IPS DF 6.9 (cell line): Measurements from ENCODE around the gene MRAP.

ENCODE experiments used
- DNase-seq: peaks from one replicate; pipeline ENCODE4 v3.0.0-alpha.2; 2013; ENCODE audit warnings: low read depth, low spot score
- H3K27ac ChIP-seq: one replicate; pipeline ENCODE4 v1.5.1; 2013; ENCODE audit warnings: low read length, control low read depth
- H3K27me3 ChIP-seq: 2 replicates; pipeline ENCODE4 v1.6.1; 2013; ENCODE audit warnings: mild to moderate bottlenecking, low read length; ENCODE audit not compliant: control insufficient read depth, insufficient read depth
- H3K36me3 ChIP-seq: 2 replicates; pipeline ENCODE4 v1.6.1; 2013; ENCODE audit warnings: low read length; ENCODE audit not compliant: control insufficient read depth, insufficient read depth
- H3K4me1 ChIP-seq: 2 replicates; pipeline ENCODE4 v1.6.1; 2013; ENCODE audit warnings: low read length; ENCODE audit not compliant: control insufficient read depth, insufficient read depth
- H3K4me3 ChIP-seq: 2 replicates; pipeline ENCODE4 v1.5.1; 2013; ENCODE audit warnings: mild to moderate bottlenecking, low read length
- H3K9me3 ChIP-seq: 2 replicates; pipeline ENCODE4 v1.6.1; 2013; ENCODE audit warnings: low read length, inconsistent platforms; ENCODE audit not compliant: control insufficient read depth, insufficient read depth
- WGBS: extraction: QIAGEN DNeasy Blood & Tissue Kit; methylation state at CpG from one replicate; pipeline ENCODE4 v1.1.7; 2013; ENCODE audit warnings: mixed read lengths, missing lambda C conversion rate; ENCODE audit not compliant: insufficient read length, insufficient coverage; 5-methylcytosine and 5-hydroxymethylcytosine counted together

Gene MRAP

GRCh38 chr21:32347351-32347750, 48.7 kb downstream of the MRAP start:
- Histone ChIP-seq H3K4me3 (no peak overlapping the region), H3K27me3 (no peaks in the 10 kb centered on the region), H3K9me3 (no peaks in the 10 kb centered on the region), H3K4me1 (no peaks in the 10 kb centered on the region), H3K27ac (no peak overlapping the region), H3K36me3 (peaks cover 45% of the 10 kb centered on the region)
- DNase-seq, result no peak
- WGBS, result no CpG with 5 or more reads among the region's 12 CpGs

DNA sequence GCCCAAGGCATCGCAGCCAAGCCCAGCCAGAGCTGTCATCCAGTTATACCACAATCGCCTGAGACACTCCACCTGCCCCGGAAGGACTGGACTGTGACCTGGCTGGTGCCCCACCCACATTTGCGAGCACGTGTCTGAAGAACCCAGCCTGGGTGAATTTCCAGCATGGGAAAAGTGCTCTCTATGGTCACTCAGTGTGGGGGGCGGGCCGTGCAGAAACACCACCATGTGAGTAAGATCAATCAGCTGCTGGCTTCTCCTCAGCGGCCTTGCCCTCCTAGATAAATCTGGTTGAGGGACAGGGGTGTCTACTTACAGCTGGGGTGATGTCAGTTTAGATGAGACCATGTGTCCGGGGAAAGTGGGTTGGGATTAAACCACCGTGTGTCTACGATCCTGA, 49.3 kb downstream of the MRAP start:
- Histone ChIP-seq H3K4me3 (no peak overlapping the region), H3K36me3 (peaks cover 43% of the 10 kb centered on the region), H3K4me1 (no peaks in the 10 kb centered on the region), H3K9me3 (no peaks in the 10 kb centered on the region), H3K27me3 (no peaks in the 10 kb centered on the region), H3K27ac (no peak overlapping the region)
- WGBS, result no CpG with 5 or more reads among the region's 11 CpGs
- no peak for DNase-seq

DNA sequence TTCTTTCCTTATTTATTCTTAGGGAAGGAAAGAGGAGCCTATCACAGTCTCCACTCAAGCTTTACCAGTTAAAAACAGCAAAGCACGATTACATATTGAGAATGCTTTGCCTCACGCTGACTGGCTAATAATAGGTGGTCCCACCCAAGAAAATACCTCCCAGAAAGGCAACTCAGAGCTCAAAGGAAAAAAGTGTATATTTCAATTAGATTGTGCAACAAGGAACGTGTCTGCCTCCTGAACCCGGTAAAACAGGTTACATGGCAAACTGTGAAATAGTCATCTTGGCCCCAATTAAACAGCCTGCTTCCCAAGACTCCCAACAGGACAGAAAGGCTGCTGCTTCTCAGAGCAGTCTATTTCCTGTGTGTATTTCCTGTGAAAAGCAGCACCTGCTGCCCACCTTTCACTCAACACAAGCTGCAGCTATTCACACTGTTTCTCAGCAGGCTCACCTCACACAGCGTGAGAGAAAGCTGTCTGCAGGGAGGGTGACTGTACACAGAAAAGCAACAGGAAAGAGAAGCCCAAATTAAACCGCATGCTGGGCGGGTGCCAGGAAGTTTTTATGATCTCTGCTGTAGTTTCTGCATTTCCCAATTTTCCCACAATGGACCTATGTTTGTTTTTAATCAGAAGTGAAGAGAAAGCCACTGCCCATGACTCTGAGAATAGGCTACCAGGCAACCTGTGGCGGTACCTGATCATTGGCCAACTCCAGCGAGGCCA, 50.1 kb downstream of the MRAP start:
- no peaks in the 10 kb centered on the region for H3K27me3 ChIP-seq
- no peaks in the 10 kb centered on the region for H3K4me1 ChIP-seq
- H3K9me3 ChIP-seq, result no peaks in the 10 kb centered on the region
- peaks cover 50% of the 10 kb centered on the region for H3K36me3 ChIP-seq
- no peak for DNase-seq
- H3K4me3 ChIP-seq, result no peak overlapping the region
- H3K27ac ChIP-seq, result no peak overlapping the region
- WGBS, result no CpG with 5 or more reads among the region's 9 CpGs

DNA sequence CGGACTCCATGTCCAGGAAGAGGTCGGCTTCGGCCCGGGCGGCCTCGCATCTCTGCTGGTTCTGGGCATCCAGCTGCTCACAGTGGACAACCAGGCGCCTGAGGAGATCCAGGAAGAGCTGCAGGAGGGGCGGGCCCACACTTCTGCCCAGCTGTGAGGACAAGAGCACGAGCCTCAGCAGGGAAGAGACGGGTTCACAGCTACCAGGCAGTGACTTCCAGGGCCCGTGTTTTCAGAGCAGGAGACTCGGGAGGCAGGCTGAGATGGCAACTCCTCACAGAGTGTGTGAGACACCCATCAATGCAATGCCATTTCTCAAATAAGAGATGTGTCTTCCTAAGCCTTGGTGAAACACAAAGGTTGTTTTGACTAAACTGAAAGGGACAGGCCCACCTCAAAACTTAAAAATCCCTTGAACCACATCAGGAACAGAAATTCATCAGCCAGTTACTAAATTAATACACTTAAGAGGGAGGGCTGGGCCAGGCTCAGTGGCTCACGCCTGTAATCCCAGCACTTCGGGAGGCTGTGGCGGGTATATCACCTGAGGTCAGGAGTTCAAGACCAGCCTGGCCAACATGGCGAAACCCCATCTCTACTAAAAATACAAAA, 50.8 kb downstream of the MRAP start:
- Histone ChIP-seq H3K27ac (no peak overlapping the region), H3K4me1 (no peaks in the 10 kb centered on the region), H3K36me3 (peaks cover 52% of the 10 kb centered on the region), H3K9me3 (no peaks in the 10 kb centered on the region), H3K27me3 (no peaks in the 10 kb centered on the region), H3K4me3 (no peak overlapping the region)
- DNase-seq, result no peak
- no CpG with 5 or more reads among the region's 16 CpGs for WGBS

DNA sequence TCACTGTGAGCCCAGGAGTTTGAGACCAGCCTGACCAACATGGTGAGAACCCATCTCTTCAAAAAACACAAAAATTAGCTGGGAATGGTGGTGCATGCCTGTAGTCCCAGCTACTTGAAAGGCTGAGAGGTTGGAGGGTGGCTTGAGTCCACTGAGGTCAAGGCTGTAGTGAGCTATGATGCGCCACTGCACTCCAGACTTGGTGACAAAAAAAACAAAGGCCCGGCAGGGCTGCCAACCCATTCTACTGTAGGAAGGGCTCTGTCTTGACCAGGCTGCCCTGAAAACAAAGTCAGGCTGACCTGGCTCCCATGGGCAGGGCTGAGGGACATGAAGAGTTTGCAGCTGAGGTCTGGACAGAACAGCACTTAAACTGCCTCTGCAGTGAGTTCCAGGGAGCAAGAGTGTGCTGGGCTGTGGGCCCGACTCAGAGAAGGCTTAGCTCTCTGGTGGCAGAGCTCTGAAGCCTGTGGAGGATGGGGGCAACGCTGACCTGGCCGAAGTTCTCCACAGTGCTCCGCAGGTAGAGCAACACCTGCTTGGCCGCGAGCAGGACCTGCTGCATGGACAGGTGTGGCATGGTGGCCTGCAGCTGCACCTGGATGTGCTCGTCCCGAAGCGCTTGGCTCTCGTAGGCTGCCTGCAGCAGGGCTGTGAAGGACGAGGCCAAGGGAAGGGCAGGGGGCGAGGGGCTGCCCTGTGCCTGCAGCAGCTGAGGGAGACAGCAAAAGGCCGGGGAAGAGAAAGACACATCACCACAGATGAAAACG, 51.7 kb downstream of the MRAP start:
- DNase-seq, result no peak
- WGBS, result no CpG with 5 or more reads among the region's 16 CpGs

DNA sequence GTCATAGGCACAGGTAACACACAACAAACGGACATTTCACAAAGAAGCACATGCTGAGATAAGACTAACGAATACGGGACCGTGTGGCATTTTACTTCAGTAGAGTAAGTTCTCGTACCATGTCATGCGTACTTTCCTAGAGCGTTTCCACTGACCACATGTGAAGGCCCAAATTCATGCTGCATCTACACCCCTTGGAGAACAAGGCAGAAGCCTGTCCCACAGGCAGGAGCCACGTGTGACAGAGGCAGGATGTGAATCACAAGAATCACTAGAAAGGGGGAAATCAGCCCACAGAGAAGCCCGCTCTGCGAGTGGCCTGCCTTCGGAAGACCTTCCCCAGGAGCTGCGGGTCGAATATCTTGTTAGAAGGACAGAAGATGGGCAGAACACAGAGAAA, 52.3 kb downstream of the MRAP start:
- no peak for DNase-seq
- Histone ChIP-seq H3K4me3 (no peak overlapping the region), H3K4me1 (no peaks in the 10 kb centered on the region), H3K27me3 (no peaks in the 10 kb centered on the region), H3K36me3 (peaks cover 53% of the 10 kb centered on the region), H3K9me3 (no peaks in the 10 kb centered on the region), H3K27ac (no peak overlapping the region)
- WGBS, result no CpG with 5 or more reads among the region's 13 CpGs

More for the DNA sequence above, 51.7 kb downstream of the MRAP start:
- Histone ChIP-seq H3K9me3 (no peaks in the 10 kb centered on the region), H3K4me3 (no peak overlapping the region), H3K4me1 (no peaks in the 10 kb centered on the region), H3K27ac (no peak overlapping the region), H3K36me3 (peaks cover 54% of the 10 kb centered on the region), H3K27me3 (no peaks in the 10 kb centered on the region)

- Histone ChIP-seq H3K27ac (no peak overlapping the region), H3K4me3 (no peak overlapping the region), H3K36me3 (peaks cover 53% of the 10 kb centered on the region), H3K27me3 (no peaks in the 10 kb centered on the region), H3K9me3 (no peaks in the 10 kb centered on the region), H3K4me1 (no peaks in the 10 kb centered on the region)
- no CpG with 5 or more reads among the region's 6 CpGs for WGBS
- no peak for DNase-seq
Measured at GRCh38 chr21:32351428-32351827, 52.8 kb downstream of the MRAP start.

GRCh38 chr21:32352526-32352925, 53.9 kb downstream of the MRAP start:
- Histone ChIP-seq H3K9me3 (no peaks in the 10 kb centered on the region), H3K27ac (no peak overlapping the region), H3K4me1 (no peaks in the 10 kb centered on the region), H3K36me3 (peaks cover 44% of the 10 kb centered on the region), H3K27me3 (no peaks in the 10 kb centered on the region), H3K4me3 (no peak overlapping the region)
- DNase-seq, result no peak
- WGBS, result no CpG with 5 or more reads among the region's 7 CpGs

DNA sequence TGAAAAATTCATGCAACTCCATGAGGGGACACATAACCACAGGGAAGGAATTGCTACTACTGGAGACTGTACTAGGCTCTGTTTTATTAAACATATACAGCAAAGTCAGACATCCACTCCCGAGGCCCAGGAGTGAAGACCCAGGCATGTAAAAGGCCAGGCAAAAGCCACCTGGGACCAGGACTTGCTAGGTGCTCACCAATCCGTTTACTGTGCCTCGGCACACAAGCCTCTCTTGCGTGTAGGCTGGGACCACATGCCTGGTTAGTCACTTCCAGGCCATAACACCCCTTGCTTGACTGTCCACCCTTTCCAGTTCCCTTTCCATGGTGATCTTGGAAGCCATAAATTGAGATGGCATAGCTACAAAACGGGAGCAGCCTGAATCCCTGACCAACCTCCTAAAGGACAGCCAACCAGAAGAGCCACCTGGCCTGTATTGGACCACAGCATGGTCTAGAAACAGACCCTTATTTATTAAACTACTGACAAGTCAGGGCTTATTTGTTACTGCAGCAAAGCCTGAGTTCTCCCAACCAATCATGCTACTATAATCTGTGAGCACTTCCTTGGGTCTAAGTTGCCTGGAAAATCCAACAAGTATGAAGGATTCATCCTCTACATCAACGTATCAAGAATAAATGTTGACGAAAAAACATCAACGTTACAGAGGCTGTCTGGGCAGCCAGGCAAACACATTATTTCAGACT, 54.5 kb downstream of the MRAP start:
- H3K36me3 ChIP-seq, result peaks cover 42% of the 10 kb centered on the region

DNA sequence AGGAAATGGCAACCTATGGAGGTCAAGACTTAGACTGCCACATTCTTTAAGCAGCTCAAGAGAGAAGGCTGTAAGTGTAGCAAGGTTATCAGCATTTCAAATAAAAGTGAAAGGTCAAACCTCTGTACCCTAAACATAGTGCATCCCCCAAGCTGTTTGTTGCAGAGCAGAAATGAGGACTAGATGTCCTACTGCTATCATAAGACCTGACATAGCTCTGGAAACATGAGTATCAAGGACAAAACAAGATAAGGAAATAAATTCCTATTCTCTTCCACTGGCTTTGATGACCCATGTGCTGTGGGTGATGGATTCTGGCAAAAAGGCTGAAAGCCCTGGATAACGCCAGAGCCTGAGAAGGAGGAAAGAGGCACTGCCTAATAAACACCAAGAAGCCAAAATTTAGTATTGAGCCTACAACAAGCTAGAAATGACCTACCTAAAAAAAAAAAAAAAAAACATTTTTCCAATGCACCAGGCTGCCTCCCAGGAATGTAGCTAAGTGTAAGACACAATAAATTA, 58.3 kb downstream of the MRAP start:
- Histone ChIP-seq H3K27ac (no peak overlapping the region), H3K36me3 (peaks cover 40% of the 10 kb centered on the region), H3K27me3 (no peaks in the 10 kb centered on the region), H3K4me1 (no peaks in the 10 kb centered on the region), H3K9me3 (no peaks in the 10 kb centered on the region), H3K4me3 (no peak overlapping the region)
- no peak for DNase-seq
- WGBS, result no CpG with 5 or more reads among the region's 1 CpG

More for the DNA sequence above, 54.5 kb downstream of the MRAP start:
- H3K4me1 ChIP-seq, result no peaks in the 10 kb centered on the region
- WGBS, result no CpG with 5 or more reads among the region's 8 CpGs
- no peak overlapping the region for H3K27ac ChIP-seq
- H3K27me3 ChIP-seq, result no peaks in the 10 kb centered on the region
- H3K4me3 ChIP-seq, result no peak overlapping the region
- no peak for DNase-seq
- H3K9me3 ChIP-seq, result no peaks in the 10 kb centered on the region
